Mesenchymal stem cell (in vitro differentiated cells and primary cell): ENCODE data around the gene KCNC1.

Source experiments
- DNase-seq: peaks from one replicate; pipeline ENCODE4 v3.0.0-alpha.2; 2013
- H2AFZ ChIP-seq: one replicate; pipeline ENCODE4 v1.6.1; 2013; ENCODE audit warnings: low read depth, mild to moderate bottlenecking, control low read depth, inconsistent platforms, low read length, moderate library complexity
- H2AK5ac ChIP-seq: 2 replicates; pipeline ENCODE4 v1.6.1; 2013; ENCODE audit warnings: low read length, moderate library complexity, mild to moderate bottlenecking, inconsistent platforms; ENCODE audit not compliant: severe bottlenecking
- H2BK120ac ChIP-seq: one replicate; pipeline ENCODE4 v1.6.1; 2013; ENCODE audit warnings: low read depth, mild to moderate bottlenecking, inconsistent platforms, low read length, moderate library complexity
- H2BK12ac ChIP-seq, 2 experiments: one replicate each; pipeline ENCODE4 v1.6.1; 2013; ENCODE audit warnings: inconsistent platforms in 2 of 2, low read length in 2 of 2, mild to moderate bottlenecking in 2 of 2, moderate library complexity in 2 of 2, control low read depth in 1 of 2
- H2BK15ac ChIP-seq: one replicate; pipeline ENCODE4 v1.6.1; 2013; ENCODE audit warnings: mild to moderate bottlenecking, low read depth, inconsistent platforms; ENCODE audit not compliant: poor library complexity, severe bottlenecking
- H2BK5ac ChIP-seq: 2 replicates; pipeline ENCODE4 v1.6.1; 2013; ENCODE audit warnings: low read depth, mild to moderate bottlenecking, low read length, control low read depth, inconsistent platforms; ENCODE audit not compliant: poor library complexity, severe bottlenecking
- H3K14ac ChIP-seq, 2 experiments: one replicate each; pipeline ENCODE4 v1.6.1; 2013; ENCODE audit warnings: inconsistent platforms in 2 of 2, low read length in 2 of 2, control low read depth in 1 of 2, mild to moderate bottlenecking in 1 of 2, moderate library complexity in 1 of 2
- H3K18ac ChIP-seq, 2 experiments: one replicate each; pipeline ENCODE4 v1.6.1; 2013; ENCODE audit warnings: inconsistent platforms in 2 of 2, low read length in 2 of 2, control low read depth in 1 of 2, low read depth in 1 of 2, mild to moderate bottlenecking in 1 of 2
- H3K23ac ChIP-seq, 2 experiments: one replicate each; pipeline ENCODE4 v1.6.1; 2013; ENCODE audit warnings: inconsistent platforms in 2 of 2, low read length in 2 of 2, mild to moderate bottlenecking in 2 of 2, moderate library complexity in 2 of 2, control low read depth in 1 of 2
- H3K27ac ChIP-seq: 2 replicates; pipeline ENCODE4 v1.5.1; 2013; ENCODE audit warnings: mild to moderate bottlenecking, moderate library complexity, low read length, control low read depth, inconsistent platforms; ENCODE audit not compliant: poor library complexity, severe bottlenecking
- H3K27me3 ChIP-seq, 2 experiments: 2 replicates each; pipeline versions ENCODE4 v1.6.1 to v1.7.0; 2013; ENCODE audit warnings: low read length in 2 of 2, mild to moderate bottlenecking in 2 of 2, moderate library complexity in 2 of 2, control low read depth in 1 of 2, inconsistent platforms in 1 of 2; ENCODE audit not compliant: control insufficient read depth in 1 of 2, insufficient read depth in 1 of 2
- H3K36me3 ChIP-seq, 2 experiments: 2 replicates each; pipeline versions ENCODE4 v1.6.1 to v1.7.0; 2013; ENCODE audit warnings: low read length in 2 of 2, control low read depth in 1 of 2, inconsistent platforms in 1 of 2, low read depth in 1 of 2, mild to moderate bottlenecking in 1 of 2; ENCODE audit not compliant: insufficient read depth in 2 of 2, control insufficient read depth in 1 of 2
- H3K4ac ChIP-seq, 2 experiments: one replicate each; pipeline ENCODE4 v1.6.1; 2013; ENCODE audit warnings: inconsistent platforms in 2 of 2, low read length in 2 of 2, mild to moderate bottlenecking in 2 of 2, moderate library complexity in 2 of 2, control low read depth in 1 of 2, low read depth in 1 of 2
- H3K4me1 ChIP-seq: 2 replicates; pipeline ENCODE4 v1.6.1; 2013; ENCODE audit warnings: low read depth, low read length, control low read depth; ENCODE audit not compliant: control insufficient read depth, insufficient read depth
- H3K4me2 ChIP-seq: 2 replicates; pipeline ENCODE4 v1.6.1; 2013; ENCODE audit warnings: low read length, mild to moderate bottlenecking, inconsistent platforms; ENCODE audit not compliant: poor library complexity, severe bottlenecking
- H3K4me3 ChIP-seq, 2 experiments: 2 replicates each; pipeline versions ENCODE4 v1.5.1 to v1.7.0; 2013; ENCODE audit warnings: low read length in 2 of 2, mild to moderate bottlenecking in 2 of 2, control low read depth in 1 of 2, low read depth in 1 of 2; ENCODE audit not compliant: insufficient read depth in 1 of 2
- H3K79me1 ChIP-seq: replicated peaks from 2 replicates; pipeline ENCODE4 v1.6.1; 2013; ENCODE audit warnings: mild to moderate bottlenecking, control low read depth, low read length, inconsistent platforms; ENCODE audit not compliant: poor library complexity, severe bottlenecking
- H3K9ac ChIP-seq: 2 replicates; pipeline ENCODE4 v1.7.0; 2013; ENCODE audit warnings: mild to moderate bottlenecking, low read length, moderate library complexity
- H3K9me3 ChIP-seq: 2 replicates; pipeline ENCODE4 v1.7.0; 2013; ENCODE audit warnings: mild to moderate bottlenecking, low read length; ENCODE audit not compliant: control insufficient read depth
- H4K8ac ChIP-seq: one replicate; pipeline ENCODE4 v1.6.1; 2013; ENCODE audit warnings: inconsistent platforms, mild to moderate bottlenecking, low read length, moderate library complexity
- H4K91ac ChIP-seq: one replicate; pipeline ENCODE4 v1.6.1; 2013; ENCODE audit warnings: mild to moderate bottlenecking, low read length, inconsistent platforms
- WGBS: methylation state at CpG from one replicate; pipeline ENCODE4 v1.1.7; 2013; ENCODE audit warnings: mixed read lengths; 5-methylcytosine and 5-hydroxymethylcytosine counted together

The KCNC1 gene

DNA sequence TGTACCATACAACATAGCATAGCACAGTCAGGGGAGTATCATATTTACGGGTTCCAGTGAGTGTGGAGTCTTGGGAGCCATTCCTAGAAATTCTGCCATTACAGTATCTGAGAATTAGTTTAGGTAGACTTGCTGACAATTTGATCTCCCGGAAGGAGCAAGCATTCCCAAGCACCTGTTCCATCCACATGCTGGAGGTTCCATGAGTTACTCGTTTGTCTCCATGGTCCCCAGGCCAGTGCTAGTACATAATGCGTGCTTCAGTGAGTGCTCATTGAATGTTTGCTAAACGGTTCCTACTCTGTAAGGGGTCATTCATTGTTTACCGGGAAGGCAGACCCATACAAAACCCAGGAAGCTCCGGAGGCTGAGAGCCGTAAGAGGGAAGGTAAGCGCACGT lies 42.6 kb upstream of the KCNC1 start:
- H3K4me1 ChIP-seq, result peaks cover 3% of the 10 kb centered on the region
- no peak overlapping the region for H2BK5ac ChIP-seq
- H3K18ac ChIP-seq, result no peak overlapping the region
- no peak overlapping the region for H3K4me3 ChIP-seq
- no peak overlapping the region for H2BK120ac ChIP-seq
- no peak for DNase-seq
- WGBS, result 60% methylated on average over 10 of the region's 10 CpGs
- H2BK15ac ChIP-seq, result no peak overlapping the region
- H2AK5ac ChIP-seq, result no peak overlapping the region
- no peak overlapping the region for H3K4me2 ChIP-seq
- no peak overlapping the region for H3K23ac ChIP-seq
- H3K9ac ChIP-seq, result no peak overlapping the region
- no peak overlapping the region for H2BK12ac ChIP-seq
- no peak overlapping the region for H3K27ac ChIP-seq
- no peak overlapping the region for H4K91ac ChIP-seq
- H3K4ac ChIP-seq, result no peak overlapping the region
- no peak overlapping the region for H4K8ac ChIP-seq
- H3K9me3 ChIP-seq, result peaks cover 4% of the 10 kb centered on the region
- no peaks in the 10 kb centered on the region for H3K79me1 ChIP-seq
- H3K14ac ChIP-seq, result no peak overlapping the region
- peaks cover 67 to 80% of the 10 kb centered on the region in 2 experiments for H3K27me3 ChIP-seq
- H2AFZ ChIP-seq, result no peak overlapping the region
- H3K36me3 ChIP-seq, result no peaks in the 10 kb centered on the region

DNA sequence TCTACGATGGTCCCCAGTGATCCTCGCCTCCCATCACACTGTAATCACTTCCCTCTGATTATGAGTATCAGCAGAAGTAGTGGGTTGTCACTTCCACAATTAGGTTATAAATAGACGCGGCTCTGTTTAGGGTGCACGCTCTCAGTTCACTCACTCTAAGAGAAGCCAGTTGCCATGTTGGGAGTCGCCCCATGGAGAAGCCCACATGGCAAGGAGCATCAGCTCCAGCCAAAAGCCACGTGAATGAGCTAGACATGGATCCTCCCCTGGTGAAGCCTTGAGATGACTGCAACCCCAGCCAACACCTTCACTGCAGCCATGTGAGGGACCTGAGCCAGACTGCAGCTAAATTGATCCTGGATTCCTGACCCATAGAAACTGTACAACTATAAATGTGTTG lies 41.6 kb upstream of the KCNC1 start:
- Histone ChIP-seq H4K91ac (no peak overlapping the region), H3K9me3 (peaks cover 4% of the 10 kb centered on the region), H3K27me3 (peaks cover 71 to 89% of the 10 kb centered on the region in 2 experiments), H2BK5ac (no peak overlapping the region), H3K27ac (no peak overlapping the region), H2AFZ (no peak overlapping the region), H3K23ac (no peak overlapping the region), H2BK120ac (no peak overlapping the region), H3K36me3 (no peaks in the 10 kb centered on the region), H2BK12ac (no peak overlapping the region), H3K4me1 (peaks cover 3% of the 10 kb centered on the region), H4K8ac (no peak overlapping the region), H3K4me3 (no peak overlapping the region), H2AK5ac (no peak overlapping the region), H3K18ac (no peak overlapping the region), H3K79me1 (no peaks in the 10 kb centered on the region), H2BK15ac (no peak overlapping the region), H3K9ac (no peak overlapping the region), H3K4me2 (no peak overlapping the region), H3K4ac (no peak overlapping the region), H3K14ac (no peak overlapping the region)
- whole genome bisulfite sequencing, result 79% methylated on average over 7 of the region's 7 CpGs
- no peak for DNase-seq

DNA sequence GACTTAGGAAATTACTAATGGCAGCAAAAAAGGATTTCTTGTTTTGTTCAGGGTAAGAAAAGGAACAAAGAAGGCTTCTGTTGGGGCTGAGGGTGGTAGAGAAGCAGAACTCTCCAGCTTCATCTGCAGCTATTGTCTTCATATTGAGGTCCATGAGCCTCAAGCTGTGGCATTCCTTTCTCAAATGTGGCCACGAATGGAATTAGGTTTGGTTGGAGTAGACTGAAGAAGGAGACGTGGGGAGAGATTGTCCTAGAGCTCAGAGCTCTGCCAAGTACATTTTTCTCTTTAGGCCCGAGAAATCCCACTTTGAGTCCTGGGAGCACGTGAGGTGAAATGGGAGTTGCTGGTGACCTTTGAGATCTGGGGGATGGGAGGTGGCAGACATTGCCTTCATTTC lies 41.0 kb upstream of the KCNC1 start:
- Histone ChIP-seq H2BK12ac (no peak overlapping the region), H2BK5ac (no peak overlapping the region), H2AK5ac (no peak overlapping the region), H3K9me3 (peaks cover 4% of the 10 kb centered on the region), H3K14ac (no peak overlapping the region), H4K91ac (no peak overlapping the region), H3K27ac (no peak overlapping the region), H3K27me3 (peaks cover 75 to 90% of the 10 kb centered on the region in 2 experiments), H3K4me2 (no peak overlapping the region), H3K4me3 (no peak overlapping the region), H3K79me1 (no peaks in the 10 kb centered on the region), H3K18ac (no peak overlapping the region), H2BK15ac (no peak overlapping the region), H3K23ac (no peak overlapping the region), H2AFZ (no peak overlapping the region), H3K36me3 (no peaks in the 10 kb centered on the region), H2BK120ac (no peak overlapping the region), H4K8ac (no peak overlapping the region), H3K4ac (no peak overlapping the region), H3K9ac (no peak overlapping the region), H3K4me1 (peaks cover 3% of the 10 kb centered on the region)
- no peak for DNase-seq
- 58% methylated on average over 4 of the region's 4 CpGs for WGBS

DNA sequence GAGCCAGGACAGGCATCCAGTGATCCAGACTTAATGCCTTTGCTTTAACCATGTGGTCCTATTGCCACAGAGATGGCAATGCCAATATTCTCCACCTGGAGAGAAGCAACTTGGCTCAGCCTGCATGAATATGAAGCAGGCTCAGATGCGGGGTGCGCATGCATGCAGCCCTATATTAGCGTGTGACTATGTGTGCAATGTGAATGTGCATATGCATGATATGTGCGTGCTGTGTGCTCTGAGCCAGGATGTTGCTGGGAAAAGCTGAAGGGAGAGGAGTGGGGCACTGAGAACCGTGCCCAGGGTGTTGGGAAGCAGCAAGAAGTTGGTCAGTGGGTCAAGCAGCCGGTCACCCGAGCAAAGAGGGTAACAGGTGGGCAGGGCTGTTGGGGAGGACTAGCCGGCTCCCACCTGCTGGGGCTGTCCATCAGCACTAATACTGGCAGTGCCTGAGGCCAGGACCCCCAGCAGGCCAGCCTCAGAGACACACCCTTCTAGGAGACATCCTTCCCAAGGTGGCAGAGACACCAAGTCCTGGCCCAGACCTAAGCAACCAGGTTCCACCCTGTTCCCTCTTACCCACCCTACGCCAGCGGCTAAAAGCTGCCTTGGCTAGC lies 40.0 kb upstream of the KCNC1 start:
- no peak overlapping the region for H3K23ac ChIP-seq
- H3K18ac ChIP-seq, result no peak overlapping the region
- no peak overlapping the region for H3K4me2 ChIP-seq
- DNase-seq, result no peak
- H3K4me3 ChIP-seq, result no peak overlapping the region
- no peak overlapping the region for H3K9ac ChIP-seq
- H3K4me1 ChIP-seq, result peaks cover 3% of the 10 kb centered on the region
- no peak overlapping the region for H2BK5ac ChIP-seq
- H2BK15ac ChIP-seq, result no peak overlapping the region
- no peak overlapping the region for H2BK120ac ChIP-seq
- H2AK5ac ChIP-seq, result no peak overlapping the region
- H3K27ac ChIP-seq, result no peak overlapping the region
- no peak overlapping the region for H3K14ac ChIP-seq
- H4K91ac ChIP-seq, result no peak overlapping the region
- H3K9me3 ChIP-seq, result peaks cover 4% of the 10 kb centered on the region
- no peaks in the 10 kb centered on the region for H3K79me1 ChIP-seq
- no peak overlapping the region for H2BK12ac ChIP-seq
- H3K27me3 ChIP-seq, result peaks cover 70 to 80% of the 10 kb centered on the region in 2 experiments
- H2AFZ ChIP-seq, result no peak overlapping the region
- no peak overlapping the region for H3K4ac ChIP-seq
- WGBS, result 87% methylated on average over 8 of the region's 10 CpGs
- no peak overlapping the region for H4K8ac ChIP-seq
- no peaks in the 10 kb centered on the region for H3K36me3 ChIP-seq
